HTR-8/SVneo (cell line): ENCODE results near the gene CAMTA2.
A peak's percentile ranks its signal among the peaks of the same experiment; 100 is the strongest.

Source experiments
- DNase-seq: peaks from one replicate; pipeline ENCODE4 v3.0.0; 2011; ENCODE audit warnings: low spot score, mixed read lengths; ENCODE audit not compliant: insufficient read length
- FAIRE-seq: peaks from 2 replicates; lab custom pipeline; 2011; peaks lifted over from hg19 to GRCh38; lab: Jason Lieb, UNC

CAMTA2 gene

DNA sequence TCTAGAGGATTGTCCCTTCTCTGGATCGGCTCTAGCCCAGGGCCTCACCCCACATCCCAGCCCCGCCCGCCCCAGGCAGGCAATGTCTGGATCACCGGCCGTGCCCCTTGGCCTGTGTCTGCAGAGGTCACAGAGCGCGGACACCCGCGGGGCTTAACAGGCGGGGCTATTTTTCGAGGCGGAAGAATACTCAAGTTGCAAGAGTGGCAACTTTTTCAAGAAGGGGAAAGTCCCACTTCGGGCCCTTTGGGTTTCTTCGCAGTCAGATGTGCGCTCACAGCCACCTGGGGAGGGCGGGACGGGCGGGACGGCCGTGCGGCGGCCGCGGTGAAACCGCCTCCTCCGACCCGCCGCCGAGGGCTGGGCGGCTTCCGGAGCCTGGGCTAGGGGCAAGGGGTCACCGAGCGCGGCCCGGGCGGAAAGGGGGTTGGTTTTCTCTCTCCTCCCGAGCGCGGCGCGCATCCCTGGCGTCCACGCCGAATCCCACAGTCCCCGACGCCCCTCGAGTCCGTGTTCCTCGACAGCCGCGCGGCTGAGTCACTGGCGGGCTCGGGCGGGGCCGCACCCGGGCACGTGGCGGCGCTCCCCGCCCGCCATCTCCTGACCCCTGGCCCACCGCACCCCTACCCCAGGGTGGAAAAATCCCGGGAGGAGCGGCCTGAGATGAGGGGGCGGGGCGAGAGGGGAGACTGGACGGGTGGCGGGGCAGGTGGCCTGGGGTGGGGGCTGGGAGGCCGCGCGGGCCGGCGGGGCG is 38.0 kb downstream of the CAMTA2 start:
- DNase-seq (no peak), FAIRE-seq (peak; percentile 87)

DNA sequence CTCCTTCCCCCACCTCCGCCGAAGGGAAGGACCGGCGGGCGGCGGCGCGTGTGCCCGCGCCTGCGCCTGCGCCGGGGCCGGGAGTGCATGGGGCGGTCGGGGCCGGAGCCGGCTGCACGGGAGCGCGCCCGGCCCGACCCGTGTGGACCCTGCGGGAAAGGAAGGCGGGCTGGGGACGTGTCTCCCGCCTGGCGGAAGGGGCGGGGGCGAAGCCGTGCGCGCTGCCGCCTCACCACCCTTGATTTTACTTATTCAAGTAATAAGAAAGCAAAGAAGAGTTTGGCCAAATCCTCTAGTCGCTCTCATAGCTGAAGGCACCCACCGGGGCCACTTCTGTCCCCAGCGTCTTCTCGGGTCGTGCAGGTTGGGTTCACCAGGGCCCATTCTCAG is 38.5 kb downstream of the CAMTA2 start:
- peak; percentile 93 for DNase-seq

GRCh38 chr17:4948166-4948930 is 39.1 kb downstream of the CAMTA2 start, which contains the start of gene PFN1:
TSS of gene PFN1 (minus strand) at chr17:4948530. CDS start at chr17:4948394, 136 bp downstream.
- DNase-seq, result peak; percentile 88
- FAIRE-seq, result peak; percentile 86

More for the DNA sequence above, 38.5 kb downstream of the CAMTA2 start:
- peak; percentile 88 for FAIRE-seq

- FAIRE-seq (peak; percentile 58), DNase-seq (no peak)
These were observed 39.9 kb downstream of the CAMTA2 start for GRCh38 chr17:4947411-4948165.

- FAIRE-seq (no peak), DNase-seq (no peak)
These were observed 40.5 kb downstream of the CAMTA2 start for GRCh38 chr17:4947010-4947410.

- DNase-seq (no peak), FAIRE-seq (no peak)
These were observed 41.0 kb downstream of the CAMTA2 start for GRCh38 chr17:4946312-4946976.

GRCh38 chr17:4945944-4946280 is 41.6 kb downstream of the CAMTA2 start:
- no peak for FAIRE-seq

DNA sequence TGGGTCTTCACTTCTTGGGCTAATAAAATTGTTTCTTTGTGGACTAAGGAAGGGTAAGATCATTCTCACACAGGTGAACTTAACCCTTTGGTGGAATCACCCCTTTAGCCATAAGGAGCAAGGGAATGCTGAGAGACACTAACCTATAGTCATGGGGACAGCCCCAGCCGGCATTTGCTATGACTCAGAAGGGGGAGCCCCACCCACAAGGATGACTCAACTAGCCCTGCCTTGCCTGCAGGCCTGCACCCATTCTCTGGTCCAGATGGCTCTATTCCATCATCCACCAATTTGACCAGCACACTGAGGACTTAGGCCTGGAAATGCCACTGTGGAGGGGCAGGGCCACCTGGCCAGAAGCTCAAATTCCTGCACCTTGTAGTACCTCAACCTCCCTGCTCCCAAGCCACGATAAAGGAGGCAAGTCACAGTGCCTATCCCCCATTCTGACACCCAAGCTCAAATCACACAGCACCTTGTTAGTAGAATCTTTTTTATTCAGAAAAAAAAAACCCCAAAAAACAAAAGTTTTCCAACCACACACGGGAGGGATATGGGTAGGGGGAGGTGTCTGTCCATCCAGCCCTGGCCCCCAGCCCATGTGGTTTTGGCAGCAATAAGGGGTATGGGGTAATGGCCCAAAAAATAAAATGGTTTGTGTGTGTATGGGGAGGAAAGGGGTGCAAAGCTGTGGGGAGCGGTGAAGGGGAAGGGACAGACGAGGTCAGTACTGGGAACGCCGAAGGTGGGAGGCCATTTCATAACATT is 42.1 kb downstream of the CAMTA2 start:
- DNase-seq (peak; percentile 87), FAIRE-seq (peak; percentile 97)

More at GRCh38 chr17:4945944-4946280, 41.6 kb downstream of the CAMTA2 start:
- no peak for DNase-seq

- FAIRE-seq, result no peak
These were observed 42.8 kb downstream of the CAMTA2 start for GRCh38 chr17:4944554-4945175.

GRCh38 chr17:4944163-4944553 is 43.3 kb downstream of the CAMTA2 start:
- FAIRE-seq, result no peak
- DNase-seq, result no peak

More at GRCh38 chr17:4944554-4945175, 42.8 kb downstream of the CAMTA2 start:
- DNase-seq, result no peak

GRCh38 chr17:4942760-4943508 is 44.5 kb downstream of the CAMTA2 start:
- DNase-seq (no peak), FAIRE-seq (no peak)

GRCh38 chr17:4941319-4941610 is 46.2 kb downstream of the CAMTA2 start:
- FAIRE-seq (no peak), DNase-seq (no peak)

GRCh38 chr17:4940555-4941318 is 46.7 kb downstream of the CAMTA2 start:
- no peak for FAIRE-seq
- peak; percentile 90 for DNase-seq

- peak; percentile 95 for FAIRE-seq
- DNase-seq, result peak; percentile 98
These were observed 47.5 kb downstream of the CAMTA2 start, which contains the start of the genes RNF167 and SLC25A11 for GRCh38 chr17:4939796-4940554. TSS of gene RNF167 (plus strand) at chr17:4940268. CDS start at chr17:4940910, 642 bp downstream. TSS of gene SLC25A11 (minus strand) at chr17:4940046. CDS start at chr17:4939910, 136 bp downstream.

DNA sequence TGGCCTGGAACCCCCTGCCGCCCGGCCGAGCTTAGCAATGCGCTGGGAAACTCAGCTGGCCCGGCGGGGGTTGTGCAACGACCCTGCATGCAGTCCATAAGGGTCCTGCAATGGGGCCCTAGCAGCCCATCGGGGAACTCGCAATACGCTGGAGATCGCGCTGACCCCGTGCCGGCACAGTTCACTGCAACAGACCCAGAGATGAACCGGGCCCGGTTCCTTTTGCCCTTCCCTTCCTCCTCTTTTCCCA is 48.0 kb downstream of the CAMTA2 start:
- FAIRE-seq (no peak), DNase-seq (no peak)

DNA sequence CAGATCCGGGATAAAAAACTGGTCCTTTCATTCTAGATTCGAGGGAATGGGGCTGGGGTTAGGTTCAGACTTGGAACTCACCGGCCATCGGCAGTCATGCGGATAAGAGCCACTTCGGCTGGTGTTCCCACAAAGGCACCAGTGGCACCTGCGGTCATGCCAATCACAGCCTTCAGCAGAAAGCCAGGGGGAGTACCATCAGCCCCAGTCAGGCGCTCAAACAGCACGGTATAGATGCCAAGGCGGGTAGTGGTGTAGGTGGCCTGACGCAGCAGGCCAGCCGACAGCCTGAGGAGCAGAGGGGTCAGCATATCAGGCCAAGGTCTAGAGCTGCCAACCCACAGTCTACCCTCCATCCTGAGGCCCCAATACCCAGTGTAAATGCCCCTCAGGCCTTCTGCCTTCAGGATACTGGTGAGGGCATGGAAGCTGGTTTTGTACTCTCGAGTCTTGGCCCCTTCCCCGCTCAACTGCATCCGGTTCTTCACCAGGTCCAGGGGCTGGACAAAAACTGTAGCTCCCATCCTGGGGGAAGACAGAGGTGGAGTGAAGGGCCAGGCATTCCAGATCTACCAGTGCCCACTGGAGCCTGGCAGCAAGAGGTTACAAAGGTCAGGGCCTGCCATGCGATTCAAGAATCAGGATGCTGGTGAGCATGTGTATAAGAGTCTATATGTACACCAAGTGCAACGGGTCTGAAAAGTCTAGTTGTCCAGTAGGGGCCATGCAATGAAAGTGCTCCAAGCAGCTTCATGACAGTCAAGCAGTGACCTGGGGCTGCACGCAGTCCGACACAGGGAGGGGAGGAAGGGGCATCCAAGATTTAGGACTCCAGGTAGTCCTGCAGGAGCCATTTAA is 48.6 kb downstream of the CAMTA2 start:
- FAIRE-seq (peak; percentile 57), DNase-seq (no peak)
